ENCODE data around the gene FOXN3.
A peak's percentile ranks its signal among the peaks of the same experiment; 100 is the strongest.

FOXN3 gene, protein sequence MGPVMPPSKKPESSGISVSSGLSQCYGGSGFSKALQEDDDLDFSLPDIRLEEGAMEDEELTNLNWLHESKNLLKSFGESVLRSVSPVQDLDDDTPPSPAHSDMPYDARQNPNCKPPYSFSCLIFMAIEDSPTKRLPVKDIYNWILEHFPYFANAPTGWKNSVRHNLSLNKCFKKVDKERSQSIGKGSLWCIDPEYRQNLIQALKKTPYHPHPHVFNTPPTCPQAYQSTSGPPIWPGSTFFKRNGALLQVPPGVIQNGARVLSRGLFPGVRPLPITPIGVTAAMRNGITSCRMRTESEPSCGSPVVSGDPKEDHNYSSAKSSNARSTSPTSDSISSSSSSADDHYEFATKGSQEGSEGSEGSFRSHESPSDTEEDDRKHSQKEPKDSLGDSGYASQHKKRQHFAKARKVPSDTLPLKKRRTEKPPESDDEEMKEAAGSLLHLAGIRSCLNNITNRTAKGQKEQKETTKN

DNA sequence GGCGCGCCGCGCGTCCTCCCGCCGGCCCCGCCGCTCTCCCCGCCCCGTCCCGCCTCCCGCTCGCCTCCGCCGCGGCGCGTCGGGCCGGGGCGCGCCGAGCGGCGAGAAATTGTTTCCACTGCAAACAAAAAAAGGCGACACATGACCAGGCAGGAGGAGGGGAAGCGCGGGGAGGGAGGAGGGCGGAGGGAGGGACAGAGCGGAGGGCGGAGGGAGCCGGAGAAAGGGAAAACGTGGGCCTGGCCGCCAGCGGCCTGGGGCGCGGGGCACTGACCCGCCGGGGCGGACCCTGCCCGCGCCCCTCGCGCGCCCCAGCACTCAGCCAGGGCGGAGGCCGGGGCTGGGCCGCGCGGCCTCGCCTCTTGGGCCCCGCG lies at the start of gene FOXN3:
FOXN3 (minus strand) TSS at position 143 of the 374 bp plus-strand sequence. CDS start 4,757 bp downstream, outside the sequence.
- peak; percentile 81 for DNase-seq (ENCODE audit: low read depth)

DNA sequence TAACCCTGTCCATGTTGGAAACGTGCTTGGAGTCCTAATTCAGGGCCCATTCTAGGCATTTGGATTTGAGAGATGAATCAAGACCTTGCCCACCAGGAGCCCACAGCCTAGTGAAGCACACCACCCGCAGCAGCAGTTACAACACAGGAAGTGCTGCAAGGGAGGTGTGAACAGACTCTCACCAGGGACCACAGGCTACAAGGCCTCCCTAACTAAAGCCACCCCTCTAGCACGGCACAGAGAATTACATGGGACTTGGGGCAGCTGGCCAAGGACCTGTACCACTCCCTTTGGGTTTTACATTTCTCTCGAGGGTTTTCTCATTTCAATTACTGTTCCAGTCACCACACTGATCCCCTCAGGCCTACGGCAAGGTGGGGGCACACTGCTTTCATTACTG lies 49.5 kb upstream of the FOXN3 start:
- DNase-seq (ENCODE audit: low read depth), result no peak

DNA sequence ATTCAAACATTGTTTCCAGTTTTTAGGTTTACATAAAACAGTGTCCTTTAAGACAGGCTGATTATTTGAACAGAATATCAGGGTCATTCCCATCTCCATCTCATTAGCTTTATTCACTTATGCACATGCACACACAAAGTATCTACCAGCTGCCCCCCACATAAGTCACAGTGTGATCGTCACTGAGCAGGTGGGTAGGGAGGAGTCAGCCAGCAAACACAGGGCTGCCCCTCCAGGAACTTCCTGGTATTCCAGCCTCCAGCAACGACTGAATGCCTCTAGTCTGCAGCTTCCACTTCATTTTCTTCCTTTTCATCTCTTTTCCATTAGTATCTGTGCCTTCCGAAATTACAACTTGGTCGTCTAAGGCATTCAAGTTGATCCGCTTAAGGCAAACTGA lies 48.8 kb upstream of the FOXN3 start:
- no peak for DNase-seq (ENCODE audit: low read depth)

DNA sequence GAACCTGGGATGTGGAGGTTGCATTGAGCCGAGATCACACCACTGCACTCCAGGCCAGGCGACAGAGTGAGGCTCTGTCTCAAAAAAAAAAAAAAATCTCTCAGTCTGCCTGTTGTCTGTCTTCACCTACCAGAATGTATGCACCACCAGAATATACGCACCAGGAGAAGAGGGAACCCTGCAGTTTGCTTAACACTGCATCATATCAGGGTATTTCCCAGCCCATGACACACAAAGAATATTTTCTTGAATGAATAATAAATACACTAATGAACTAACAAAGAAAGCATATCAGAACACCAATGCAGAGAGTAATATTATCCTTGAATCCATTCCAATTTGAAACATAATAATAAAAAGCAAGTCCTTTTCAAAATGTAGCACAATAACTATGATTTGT lies 44.2 kb upstream of the FOXN3 start:
- DNase-seq (ENCODE audit: low read depth), result no peak

DNA sequence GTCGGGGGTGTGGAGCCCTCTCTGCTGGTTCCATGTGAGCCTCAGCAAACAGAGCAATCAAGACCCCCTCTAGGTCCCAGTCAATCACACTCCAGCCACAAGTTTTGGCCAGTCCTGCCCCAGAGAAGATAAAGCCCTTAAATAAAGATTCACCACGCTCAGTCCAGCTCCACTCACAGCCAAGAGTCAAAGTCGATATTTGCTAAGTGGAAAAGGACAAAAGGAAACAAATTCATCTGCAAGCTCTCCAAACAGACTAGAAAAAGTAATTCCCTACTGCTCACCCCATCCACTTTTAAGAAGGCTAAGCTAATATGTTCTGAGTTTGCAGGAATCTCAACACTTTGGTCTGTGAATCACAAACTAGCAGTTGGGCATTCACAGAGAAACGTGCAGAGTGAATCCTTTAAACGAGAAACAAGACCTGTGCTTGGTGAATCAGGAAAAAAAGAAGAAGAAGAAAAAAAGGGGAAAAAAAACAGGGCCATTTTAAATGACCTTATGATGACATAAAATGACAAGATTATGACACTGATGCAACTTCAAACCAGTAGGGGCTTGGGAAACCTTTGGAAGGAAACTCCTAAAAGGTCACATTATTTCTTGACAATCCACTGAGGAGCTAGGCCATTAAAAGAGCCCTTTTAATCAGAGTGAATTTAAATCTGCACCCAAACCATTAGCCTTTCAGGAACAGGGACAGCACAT lies 41.8 kb upstream of the FOXN3 start:
- DNase-seq (ENCODE audit: low read depth), result no peak

DNA sequence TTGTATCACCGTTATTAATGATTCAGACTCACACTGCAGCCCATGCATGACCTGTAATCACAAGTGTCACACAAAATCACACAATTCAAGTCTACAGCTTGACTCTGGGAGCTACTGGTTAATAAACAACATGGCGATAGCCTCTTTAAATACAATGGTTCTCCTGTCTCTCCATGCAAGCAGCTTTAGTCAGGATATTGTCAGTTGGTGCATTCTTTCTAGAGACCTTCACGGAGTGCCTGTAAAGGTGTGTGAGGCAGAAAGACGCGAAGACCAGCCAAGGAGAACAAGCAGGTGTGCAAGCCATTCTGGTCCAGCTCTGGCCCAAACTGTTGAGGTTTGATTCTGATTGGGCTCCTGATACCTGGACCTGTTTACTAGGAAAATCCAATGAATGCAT lies 40.0 kb upstream of the FOXN3 start:
- DNase-seq (ENCODE audit: low read depth), result no peak

DNA sequence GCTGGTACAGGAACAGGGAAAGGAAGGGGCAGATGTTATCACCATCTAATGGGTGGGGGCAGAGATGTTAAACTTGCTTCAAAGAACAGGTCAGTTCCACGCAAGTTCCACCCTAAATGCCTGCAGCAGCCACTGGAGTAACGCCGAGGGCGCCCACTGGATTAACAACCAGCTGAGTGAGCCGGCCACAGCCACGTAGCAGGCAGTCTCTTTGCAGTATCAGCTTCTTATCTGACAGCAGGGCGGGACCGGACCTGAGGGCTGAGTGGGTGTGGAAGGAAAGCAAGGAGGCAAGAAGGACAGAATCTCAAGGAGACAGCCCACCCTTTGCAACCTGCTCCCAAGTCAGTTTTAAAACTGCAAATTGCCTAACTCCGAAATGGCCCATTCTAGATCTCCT lies 38.4 kb upstream of the FOXN3 start:
- DNase-seq (ENCODE audit: low read depth), result no peak

DNA sequence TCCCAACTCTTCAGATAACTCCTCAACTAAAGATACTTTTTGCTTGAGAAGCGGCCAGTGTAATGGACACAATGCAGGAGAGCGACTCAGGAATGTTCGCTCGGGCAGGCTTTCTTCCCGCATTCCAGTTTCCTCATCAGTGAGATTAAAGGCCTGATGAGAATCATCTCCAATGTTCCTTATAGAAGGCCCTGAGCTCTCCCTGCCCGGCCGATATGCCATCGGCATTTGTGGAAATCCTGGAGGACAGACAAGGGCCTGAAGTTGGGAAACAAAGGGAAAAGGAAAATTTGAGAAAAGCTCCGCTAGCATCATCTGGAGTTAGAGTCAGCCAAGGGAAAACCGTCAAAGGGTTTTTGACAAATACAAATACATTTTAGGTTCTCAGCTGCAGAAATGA lies 38.0 kb upstream of the FOXN3 start:
- DNase-seq (ENCODE audit: low read depth), result no peak

DNA sequence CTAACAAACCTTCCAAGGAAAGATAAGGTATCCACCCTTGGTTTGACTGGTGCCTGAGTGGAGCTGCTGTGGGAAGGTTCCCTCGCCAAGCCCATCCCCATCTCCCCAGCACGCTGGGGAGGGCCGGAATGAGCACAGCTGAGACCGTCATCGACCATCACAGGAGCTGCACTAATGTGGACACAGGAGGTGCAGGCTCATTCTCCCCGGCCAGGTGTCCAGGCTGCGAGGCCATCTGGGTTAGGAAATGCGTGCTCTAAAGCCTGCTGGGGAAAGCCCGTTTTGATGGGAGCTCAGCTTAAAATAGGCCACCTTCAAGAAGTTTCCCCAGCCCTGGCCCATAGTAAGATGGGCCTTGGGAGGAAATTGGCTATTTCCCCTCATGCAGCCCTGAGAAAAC lies 35.2 kb upstream of the FOXN3 start:
- DNase-seq (ENCODE audit: low read depth), result no peak

DNA sequence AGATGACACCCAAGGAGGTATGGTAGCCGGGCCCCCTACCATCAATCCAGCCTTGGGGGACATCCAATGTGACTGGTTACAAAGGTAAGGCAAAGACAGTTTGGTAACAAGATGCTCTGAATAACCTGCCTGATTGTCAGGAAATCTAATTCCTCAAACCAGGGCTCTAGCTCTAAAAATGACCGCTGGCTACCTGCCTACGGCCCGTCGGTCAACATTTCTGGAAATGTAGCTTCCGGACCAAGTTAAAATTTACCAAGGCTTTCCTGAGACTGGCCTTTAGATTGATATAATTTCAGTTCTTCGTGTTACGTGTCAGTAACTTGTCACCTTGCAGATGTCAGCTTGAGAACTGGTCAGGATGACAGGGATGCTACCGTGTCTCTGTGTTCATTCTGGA lies 34.2 kb upstream of the FOXN3 start:
- no peak for DNase-seq (ENCODE audit: low read depth)

DNA sequence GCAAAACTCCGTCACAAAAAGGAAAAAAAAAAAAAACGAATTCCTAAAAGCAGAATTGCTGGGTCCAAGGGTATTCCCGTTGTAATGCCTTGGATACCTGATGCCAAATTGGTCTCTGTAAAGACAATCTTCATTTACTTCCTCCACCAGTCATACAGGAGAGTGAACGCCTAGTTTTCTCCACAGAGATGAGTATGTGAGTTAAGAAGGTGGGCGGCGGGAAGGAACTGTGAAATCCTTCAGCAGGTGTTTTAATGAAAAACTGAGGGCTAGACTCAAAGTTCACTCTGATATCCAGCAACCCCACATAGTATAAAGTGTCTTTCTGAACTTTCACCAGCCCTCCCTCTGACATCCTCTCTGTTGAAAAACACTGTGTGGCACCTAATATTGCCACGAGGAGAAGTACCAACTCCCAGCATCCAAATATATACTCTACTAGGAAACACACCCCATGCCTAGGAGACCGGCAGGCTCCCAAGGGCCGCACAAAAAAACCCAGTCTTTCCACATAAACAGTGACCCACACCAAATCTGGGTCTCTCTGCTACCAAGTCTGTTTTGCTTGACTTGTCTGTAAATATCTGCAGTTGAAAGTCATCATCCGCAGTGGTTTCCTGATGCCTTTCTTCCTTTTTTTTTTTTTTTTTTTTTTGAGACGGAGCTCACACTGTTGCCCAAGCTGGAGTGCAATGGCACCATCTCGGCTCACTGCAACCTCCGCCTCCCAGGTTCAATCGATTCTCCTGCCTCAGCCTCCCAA lies 30.3 kb upstream of the FOXN3 start:
- no peak for DNase-seq (ENCODE audit: low read depth)

DNA sequence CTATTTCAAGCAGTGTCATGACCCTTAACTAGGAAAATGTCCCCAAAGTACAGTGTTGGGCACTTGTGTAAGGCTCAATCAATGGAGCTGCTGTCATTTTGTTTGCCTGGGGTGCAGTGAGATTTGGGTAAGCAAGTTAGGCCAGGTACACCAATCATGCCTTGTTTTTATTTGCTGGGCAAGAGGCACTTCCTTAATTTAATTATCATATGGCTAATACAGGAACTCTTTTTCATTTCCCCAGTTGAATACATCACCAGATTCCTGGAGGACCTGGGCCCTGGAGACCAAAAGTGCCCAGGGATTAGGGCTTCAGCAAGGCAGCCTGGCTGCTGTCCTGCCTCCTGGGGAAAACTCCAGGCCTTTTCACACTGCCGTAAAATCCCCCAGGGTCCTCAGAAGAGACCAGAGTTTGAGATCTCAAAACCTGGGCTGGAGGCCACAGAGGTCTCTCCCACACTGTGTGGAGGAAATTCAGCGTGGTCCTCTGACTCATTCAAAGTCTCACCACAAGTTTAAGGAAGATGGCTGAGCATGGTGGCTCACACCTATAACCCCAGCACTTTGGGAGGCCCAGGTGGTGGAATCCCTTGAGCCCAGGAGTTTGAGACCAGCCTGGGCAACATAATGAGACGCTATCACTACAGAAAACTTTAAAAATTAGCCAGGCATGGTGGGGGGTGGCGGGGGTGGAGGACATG lies 28.4 kb upstream of the FOXN3 start:
- DNase-seq (ENCODE audit: low read depth), result no peak

DNA sequence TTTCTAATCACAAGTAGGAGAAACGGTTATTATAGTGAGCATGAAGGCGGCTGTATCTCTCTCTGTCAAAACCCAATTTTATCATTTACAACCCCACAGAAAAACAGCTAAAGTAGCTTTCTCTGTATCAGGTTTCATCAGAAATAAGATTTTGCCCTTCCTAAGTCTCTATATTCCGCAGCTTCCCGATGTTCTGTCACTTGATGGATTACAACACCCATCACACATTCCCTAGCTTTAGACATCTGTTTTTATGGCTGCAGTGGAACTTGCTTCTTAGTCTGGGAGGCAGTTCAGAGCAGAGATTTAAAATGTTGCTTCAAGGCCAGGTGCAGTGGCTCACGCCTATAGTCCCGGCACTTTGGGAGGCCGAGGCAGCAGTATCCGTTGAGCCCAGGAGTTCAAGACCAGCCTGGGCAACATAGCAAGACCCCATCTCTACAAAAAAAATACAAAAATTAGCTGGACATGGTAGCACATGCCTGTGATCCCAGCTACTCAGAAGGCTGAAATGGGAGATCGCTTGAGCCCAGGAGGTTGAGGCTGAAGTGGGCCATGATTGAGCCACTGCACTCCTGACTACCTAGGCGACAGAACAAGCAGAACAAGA lies 27.6 kb upstream of the FOXN3 start:
- no peak for DNase-seq (ENCODE audit: low read depth)

DNA sequence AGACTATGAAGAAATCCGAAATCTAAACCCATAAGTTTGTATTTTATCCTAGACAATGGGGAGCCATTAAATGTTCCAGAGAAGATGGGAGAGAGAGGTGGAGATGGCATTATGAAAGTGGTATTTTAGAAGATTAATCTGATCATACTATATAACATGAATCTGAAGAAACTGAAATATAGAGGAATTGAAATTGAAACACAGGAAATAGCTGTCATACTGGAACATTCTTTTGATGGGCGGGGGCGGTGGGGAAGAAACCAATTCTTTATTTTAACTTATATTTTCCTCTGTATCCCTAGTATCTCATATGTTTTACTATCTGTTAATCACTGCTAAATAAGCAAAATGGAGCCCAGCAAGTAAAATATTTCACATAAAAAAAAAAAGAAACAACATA lies 27.0 kb upstream of the FOXN3 start:
- no peak for DNase-seq (ENCODE audit: low read depth)

DNA sequence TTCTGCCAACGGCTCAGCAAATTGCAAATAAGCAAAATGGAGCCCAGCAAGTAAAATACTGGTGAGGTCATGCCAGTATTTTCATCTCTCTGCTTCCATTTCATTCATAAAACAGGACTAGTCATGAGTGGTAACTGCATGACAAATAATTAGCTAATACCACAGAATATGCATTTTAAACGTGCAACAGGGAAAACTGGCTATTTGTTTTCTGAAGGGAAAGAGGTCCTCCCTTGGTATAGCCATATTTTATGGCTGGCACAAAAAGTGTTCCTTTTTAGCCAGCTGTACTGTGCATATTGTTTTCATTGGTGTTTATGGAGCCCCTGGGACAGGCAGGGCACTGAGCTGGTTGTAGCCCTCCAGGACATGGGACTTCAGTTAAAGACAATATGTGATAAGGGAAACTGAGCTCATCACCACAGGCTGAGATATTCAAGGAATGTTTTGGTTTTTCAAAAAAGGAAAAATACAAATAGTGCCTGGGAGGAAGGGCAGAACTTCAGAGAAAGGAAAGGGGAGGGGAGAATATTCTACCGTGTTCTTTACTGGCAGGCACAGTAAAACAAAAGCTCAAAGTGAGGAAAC lies 26.1 kb upstream of the FOXN3 start:
- no peak for DNase-seq (ENCODE audit: low read depth)

DNA sequence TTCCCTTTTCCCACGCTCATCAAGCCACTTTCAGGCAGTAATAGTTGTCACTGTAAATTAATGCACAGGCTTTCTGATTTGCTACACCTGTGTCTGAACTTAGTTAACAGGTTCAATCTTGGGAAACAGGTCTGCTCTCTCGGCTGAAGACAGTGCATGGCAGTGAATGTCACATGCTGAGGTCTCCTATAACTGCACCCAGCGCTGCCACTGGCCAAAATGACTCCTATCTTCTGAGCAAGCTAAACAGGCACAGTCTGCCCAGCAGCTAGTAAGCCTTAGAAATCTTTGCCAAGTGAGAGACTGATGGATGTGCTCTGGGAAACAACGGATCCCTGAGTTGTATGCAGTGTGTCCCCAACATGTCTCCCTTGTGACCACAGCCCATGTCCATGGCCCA lies 25.2 kb upstream of the FOXN3 start:
- no peak for DNase-seq (ENCODE audit: low read depth)

DNA sequence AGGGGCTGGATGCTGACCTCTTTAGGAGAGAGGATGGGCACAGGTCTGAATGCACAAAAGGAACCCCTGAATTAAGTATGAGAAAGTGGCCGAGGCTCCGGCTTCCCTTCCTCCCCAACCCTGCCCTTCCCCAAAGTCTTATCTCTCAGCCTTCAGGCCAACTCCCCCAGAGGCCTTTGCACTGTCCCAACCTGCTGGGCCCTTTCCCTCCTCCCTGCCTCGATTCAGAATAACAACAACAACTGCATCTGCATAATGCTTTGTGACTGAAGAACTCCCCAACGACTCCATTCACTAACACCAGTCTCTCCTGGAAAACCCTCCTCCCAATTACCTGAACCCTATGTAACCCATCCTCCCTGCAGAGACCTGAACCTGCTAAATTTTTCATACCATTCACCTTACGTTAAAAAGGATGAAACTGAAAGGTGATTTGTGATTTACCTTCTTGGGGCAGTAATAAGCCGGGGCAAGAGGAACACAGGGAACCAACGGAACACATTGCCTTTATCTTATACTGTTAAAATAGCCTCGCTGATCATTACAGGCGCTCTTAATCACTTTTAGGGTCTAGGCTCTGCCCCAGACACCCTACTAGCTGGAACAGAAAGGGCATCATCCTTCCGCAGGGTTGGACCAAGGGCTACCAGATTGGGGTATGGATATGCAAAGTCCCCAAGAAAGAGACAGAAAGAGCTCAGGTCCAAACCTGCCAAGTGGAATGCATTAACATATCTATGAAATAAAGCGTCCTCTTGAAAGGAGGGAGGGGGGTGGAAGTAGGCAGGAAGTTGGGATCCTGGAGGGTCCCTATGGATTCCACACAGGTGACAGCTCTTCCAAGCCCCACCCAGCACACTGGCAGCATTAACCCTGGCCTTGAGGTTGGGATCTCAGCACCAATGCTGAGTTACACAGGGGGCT lies 24.2 kb upstream of the FOXN3 start:
- no peak for DNase-seq (ENCODE audit: low read depth)

DNA sequence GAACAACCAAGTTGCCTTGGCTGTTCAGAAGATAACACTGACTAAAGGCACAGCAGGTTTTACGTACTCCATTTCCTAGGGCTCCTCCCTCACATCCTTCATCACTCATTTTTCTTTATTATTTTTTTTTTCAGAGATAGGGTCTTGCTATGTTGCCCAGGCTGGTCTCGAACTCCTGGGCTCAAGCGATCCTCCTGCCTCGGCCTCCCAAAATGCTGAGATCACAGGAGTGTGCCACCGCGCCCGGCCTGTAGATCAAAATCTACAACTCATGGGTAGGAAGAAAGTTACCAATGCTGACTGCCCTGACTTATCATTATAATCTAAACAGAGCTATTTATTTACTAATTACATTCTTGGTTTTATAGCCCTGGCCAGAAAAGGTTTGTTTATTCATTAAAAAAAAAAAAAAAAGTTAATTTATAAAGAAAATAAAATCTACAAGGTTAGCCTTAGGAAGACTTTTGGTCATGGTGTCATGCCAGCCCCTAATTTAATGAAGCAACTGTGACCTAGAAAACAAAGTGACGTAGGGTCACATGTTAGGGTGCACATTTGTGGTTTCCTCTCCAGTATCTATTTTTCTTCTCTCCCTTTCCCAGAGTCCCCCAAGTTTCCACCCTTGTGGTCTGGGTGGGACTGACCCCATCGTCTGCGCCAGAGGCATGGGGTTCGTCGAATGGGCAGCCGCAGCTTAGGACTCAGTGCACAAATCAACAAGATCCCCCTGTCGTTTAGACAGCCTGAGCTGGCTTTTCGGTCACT lies 19.0 kb upstream of the FOXN3 start:
- no peak for DNase-seq (ENCODE audit: low read depth)

DNA sequence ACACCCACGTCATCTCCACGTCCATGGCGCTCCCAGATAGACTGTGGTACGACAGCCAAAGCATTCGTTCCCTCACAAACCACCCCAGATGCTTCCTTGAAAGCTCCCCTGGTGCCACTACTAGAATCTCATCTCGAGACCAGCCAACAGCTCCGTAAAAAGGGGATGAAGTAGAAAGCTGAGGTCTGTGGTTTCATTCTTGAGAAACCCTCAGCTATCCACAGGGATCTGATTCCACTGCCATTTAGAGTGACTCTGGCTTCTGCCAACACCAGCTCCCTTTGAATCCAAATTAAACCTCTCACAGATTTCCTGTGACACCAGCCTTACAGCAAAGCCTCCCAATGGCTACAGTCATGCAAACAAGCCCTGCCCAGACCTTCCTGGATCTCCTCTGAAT lies 18.5 kb upstream of the FOXN3 start:
- no peak for DNase-seq (ENCODE audit: low read depth)

DNA sequence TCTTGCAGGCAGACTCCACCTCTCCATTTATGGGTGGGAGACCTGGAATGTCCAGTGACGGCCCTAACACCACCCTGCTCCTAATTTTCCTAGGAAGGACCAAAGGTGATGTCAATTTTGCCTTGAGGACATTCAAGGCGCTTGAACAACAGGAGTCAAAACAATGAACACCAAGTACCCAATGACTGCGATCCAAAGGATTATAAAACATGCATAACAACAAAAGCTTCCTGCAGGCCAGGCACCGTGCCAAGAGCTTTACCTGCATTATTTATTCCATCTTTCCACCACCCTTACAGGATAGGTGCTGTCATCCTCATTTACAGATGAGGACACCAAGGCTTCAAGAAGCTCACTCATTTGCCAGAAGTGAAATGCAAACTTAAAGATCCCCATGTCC lies 15.2 kb upstream of the FOXN3 start:
- no peak for DNase-seq (ENCODE audit: low read depth)

All from GM04504 (cell line).